BE2C (cell line): ENCODE measurements around the gene SMARCD3.

Experiments used
- DNase-seq: peaks from one replicate; pipeline ENCODE4 v3.0.0-alpha.2; 2020
- H3K27me3 ChIP-seq: fragments of 250-450 bp; sonication (Bioruptor Pico); 2 replicates; pipeline ENCODE4 v1.5.1; 2020; ENCODE audit warnings: mild to moderate bottlenecking
- H3K36me3 ChIP-seq: fragments of 250-450 bp; sonication (Bioruptor Pico); 2 replicates; pipeline ENCODE4 v1.5.1; 2020; ENCODE audit warnings: mild to moderate bottlenecking
- H3K4me1 ChIP-seq: fragments of 250-450 bp; sonication (Bioruptor Pico); 2 replicates; pipeline ENCODE4 v1.5.1; 2020
- H3K4me3 ChIP-seq: 2 replicates; pipeline ENCODE4 v1.5.1; 2011; ENCODE audit warnings: low read depth, low read length
- H3K9me3 ChIP-seq: fragments of 250-450 bp; sonication (Bioruptor Pico); 2 replicates; pipeline ENCODE4 v1.5.1; 2020
- CTCF ChIP-seq: IDR thresholded peaks from 2 replicates; pipeline ENCODE4 v1.5.1; 2012; ENCODE audit warnings: mild to moderate bottlenecking, low read depth, low read length

The SMARCD3 gene

GRCh38 chr7:151271699-151272355 lies 23.3 kb upstream of the SMARCD3 start:
- no peak for DNase-seq
- H3K4me3 ChIP-seq: no peak overlapping the region
- peaks cover 5% of the 10 kb centered on the region for H3K4me1 ChIP-seq
- H3K27me3 ChIP-seq: no peaks in the 10 kb centered on the region
- no peak for TF ChIP-seq CTCF
- no peaks in the 10 kb centered on the region; the same call in 1 of the 2 replicates for H3K9me3 ChIP-seq
- H3K36me3 ChIP-seq: no peaks in the 10 kb centered on the region

GRCh38 chr7:151269511-151269910 lies 21.0 kb upstream of the SMARCD3 start:
- no peak for DNase-seq
- H3K27me3 ChIP-seq: no peaks in the 10 kb centered on the region

GRCh38 chr7:151265351-151265931 lies 16.9 kb upstream of the SMARCD3 start:
- no peak for DNase-seq
- Histone ChIP-seq H3K4me3 (no peak overlapping the region), H3K36me3 (no peaks in the 10 kb centered on the region), H3K9me3 (no peaks in the 10 kb centered on the region; the same call in 1 of the 2 replicates), H3K4me1 (no peaks in the 10 kb centered on the region), H3K27me3 (peaks cover 7% of the 10 kb centered on the region; the same call in 1 of the 2 replicates)
- no peak for TF ChIP-seq CTCF

More at GRCh38 chr7:151269511-151269910, 21.0 kb upstream of the SMARCD3 start:
- H3K36me3 ChIP-seq: no peaks in the 10 kb centered on the region
- no peak for TF ChIP-seq CTCF
- no peak overlapping the region for H3K4me3 ChIP-seq
- H3K9me3 ChIP-seq: no peaks in the 10 kb centered on the region; the same call in 1 of the 2 replicates
- H3K4me1 ChIP-seq: peaks cover 5% of the 10 kb centered on the region

GRCh38 chr7:151264615-151265014 lies 16.1 kb upstream of the SMARCD3 start:
- no peak for TF ChIP-seq CTCF
- no peaks in the 10 kb centered on the region for H3K4me1 ChIP-seq
- DNase-seq: no peak
- H3K27me3 ChIP-seq: peaks cover 12% of the 10 kb centered on the region; the same call in 1 of the 2 replicates
- H3K36me3 ChIP-seq: no peaks in the 10 kb centered on the region
- no peaks in the 10 kb centered on the region; the same call in 1 of the 2 replicates for H3K9me3 ChIP-seq
- no peak overlapping the region for H3K4me3 ChIP-seq

GRCh38 chr7:151261529-151261928 lies 13.0 kb upstream of the SMARCD3 start:
- peaks cover 20% of the 10 kb centered on the region; the same call in 1 of the 2 replicates for H3K27me3 ChIP-seq
- H3K4me1 ChIP-seq: no peaks in the 10 kb centered on the region
- DNase-seq: no peak
- H3K9me3 ChIP-seq: no peaks in the 10 kb centered on the region
- no peak for TF ChIP-seq CTCF
- no peaks in the 10 kb centered on the region for H3K36me3 ChIP-seq
- H3K4me3 ChIP-seq: no peak overlapping the region

GRCh38 chr7:151260883-151261282 lies 12.4 kb upstream of the SMARCD3 start:
- Histone ChIP-seq H3K9me3 (no peaks in the 10 kb centered on the region), H3K4me3 (no peak overlapping the region), H3K27me3 (peaks cover 24% of the 10 kb centered on the region; the same call in 1 of the 2 replicates), H3K4me1 (no peaks in the 10 kb centered on the region), H3K36me3 (no peaks in the 10 kb centered on the region)
- no peak for DNase-seq
- TF ChIP-seq CTCF: no peak
